Measurements from ENCODE around the gene BRAT1.
"Not testable (repeated sequence)": the region's sequence is repeated elsewhere in the genome, so short reads cannot be mapped to it uniquely, and the experiment has no call there.

BRAT1 gene

GRCh38 chr7:2592375-2592865 is 37.1 kb upstream of the BRAT1 start:
- Mint-ChIP-seq H3K9me3 (no peaks in the 10 kb centered on the region), H3K36me3 (ENCODE audit: low read depth) (peaks cover 8% of the 10 kb centered on the region), H3K27me3 (ENCODE audit: low read depth) (no peaks in the 10 kb centered on the region), H3K27ac (no peak overlapping the region), H3K4me1 (ENCODE audit: low read depth) (no peaks in the 10 kb centered on the region), H3K4me3 (no peak overlapping the region)

GRCh38 chr7:2589941-2590340 is 34.6 kb upstream of the BRAT1 start:
- H3K36me3 Mint-ChIP-seq (ENCODE audit: low read depth) = not testable (repeated sequence)

GRCh38 chr7:2589341-2589740 is 34.0 kb upstream of the BRAT1 start:
- H3K4me3 Mint-ChIP-seq = no peak overlapping the region
- no peaks in the 10 kb centered on the region for H3K9me3 Mint-ChIP-seq
- no peaks in the 10 kb centered on the region for H3K27me3 Mint-ChIP-seq (ENCODE audit: low read depth)
- no peaks in the 10 kb centered on the region for H3K4me1 Mint-ChIP-seq (ENCODE audit: low read depth)
- H3K27ac Mint-ChIP-seq = no peak overlapping the region
- peaks cover 2% of the 10 kb centered on the region for H3K36me3 Mint-ChIP-seq (ENCODE audit: low read depth)

More at GRCh38 chr7:2589941-2590340, 34.6 kb upstream of the BRAT1 start:
- not testable (repeated sequence) for H3K4me1 Mint-ChIP-seq (ENCODE audit: low read depth); H3K4me3 Mint-ChIP-seq; H3K27ac Mint-ChIP-seq; H3K27me3 Mint-ChIP-seq (ENCODE audit: low read depth); H3K9me3 Mint-ChIP-seq

DNA sequence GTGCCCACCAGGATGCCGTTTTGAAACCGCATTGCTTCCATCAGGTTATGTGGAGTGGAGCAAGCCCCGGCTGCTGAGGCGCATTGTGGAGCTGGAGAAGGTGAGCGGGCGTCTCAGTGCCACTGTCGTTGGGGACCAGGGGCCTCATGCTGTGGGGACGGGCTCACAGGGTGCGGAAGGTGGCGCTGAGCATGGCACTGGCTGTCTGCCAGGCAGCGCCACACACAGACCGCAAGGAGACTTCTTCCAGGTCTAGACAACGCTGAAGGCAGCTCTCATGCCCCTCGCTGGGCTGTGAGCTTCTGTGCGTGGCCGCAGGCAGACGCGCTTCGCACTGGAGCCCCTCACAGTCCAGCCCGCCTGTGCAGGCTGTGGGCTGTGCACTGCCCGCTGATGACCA is 32.5 kb upstream of the BRAT1 start:
- Mint-ChIP-seq H3K4me3 (no peak overlapping the region), H3K27ac (no peak overlapping the region), H3K4me1 (ENCODE audit: low read depth) (no peaks in the 10 kb centered on the region), H3K27me3 (ENCODE audit: low read depth) (no peaks in the 10 kb centered on the region), H3K9me3 (no peaks in the 10 kb centered on the region), H3K36me3 (ENCODE audit: low read depth) (peaks cover 2% of the 10 kb centered on the region)

GRCh38 chr7:2587134-2587533 is 31.8 kb upstream of the BRAT1 start:
- Mint-ChIP-seq H3K36me3 (ENCODE audit: low read depth) (peaks cover 2% of the 10 kb centered on the region), H3K9me3 (no peaks in the 10 kb centered on the region), H3K27me3 (ENCODE audit: low read depth) (no peaks in the 10 kb centered on the region), H3K4me3 (no peak overlapping the region), H3K4me1 (ENCODE audit: low read depth) (no peaks in the 10 kb centered on the region), H3K27ac (no peak overlapping the region)

DNA sequence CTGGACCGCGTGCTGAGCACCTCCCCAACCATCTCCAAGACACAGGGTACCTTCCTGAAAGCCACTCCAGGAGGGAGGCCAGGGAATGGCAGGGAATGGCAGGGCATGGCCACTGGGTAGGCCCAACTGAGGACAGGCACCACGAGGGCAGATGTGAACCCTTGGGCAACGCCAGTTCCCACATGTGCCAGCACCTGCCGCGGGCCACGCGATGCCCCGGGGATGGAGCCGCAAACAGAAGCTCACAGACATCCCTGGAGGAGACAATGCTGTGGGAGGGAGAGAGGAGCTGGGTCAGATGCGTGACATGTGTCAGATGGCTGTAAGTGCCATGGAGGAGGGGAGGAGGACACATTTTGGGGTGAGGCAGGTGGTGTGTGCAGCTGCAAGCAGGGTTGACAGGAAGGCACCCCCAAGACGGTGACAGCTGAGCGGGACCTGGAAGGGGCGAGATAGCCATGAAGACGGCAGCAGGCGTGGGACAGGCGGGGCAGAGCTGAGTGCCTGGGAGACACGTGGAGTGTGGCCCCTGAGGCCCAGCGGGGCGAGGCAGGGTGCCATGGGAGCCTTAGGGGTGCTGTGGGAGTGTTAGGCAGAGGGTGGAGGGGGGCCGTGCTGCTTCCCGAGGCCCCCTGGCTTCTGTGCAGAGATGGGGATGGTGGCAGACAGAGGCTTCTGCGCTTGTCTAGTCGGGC is 31.1 kb upstream of the BRAT1 start:
- Mint-ChIP-seq H3K4me3 (no peak overlapping the region), H3K36me3 (ENCODE audit: low read depth) (peaks cover 2% of the 10 kb centered on the region), H3K9me3 (no peaks in the 10 kb centered on the region), H3K27me3 (ENCODE audit: low read depth) (no peaks in the 10 kb centered on the region), H3K4me1 (ENCODE audit: low read depth) (no peaks in the 10 kb centered on the region), H3K27ac (no peak overlapping the region)

GRCh38 chr7:2585446-2585845 is 30.1 kb upstream of the BRAT1 start:
- H3K4me1 Mint-ChIP-seq (ENCODE audit: low read depth) = no peaks in the 10 kb centered on the region
- H3K27me3 Mint-ChIP-seq (ENCODE audit: low read depth) = no peaks in the 10 kb centered on the region
- no peaks in the 10 kb centered on the region for H3K36me3 Mint-ChIP-seq (ENCODE audit: low read depth)
- no peak overlapping the region for H3K27ac Mint-ChIP-seq
- no peak overlapping the region for H3K4me3 Mint-ChIP-seq
- H3K9me3 Mint-ChIP-seq = no peaks in the 10 kb centered on the region

GRCh38 chr7:2583798-2584580 is 28.7 kb upstream of the BRAT1 start:
- Mint-ChIP-seq H3K36me3 (ENCODE audit: low read depth) (no peaks in the 10 kb centered on the region), H3K27ac (no peak overlapping the region), H3K27me3 (ENCODE audit: low read depth) (no peaks in the 10 kb centered on the region), H3K4me1 (ENCODE audit: low read depth) (no peaks in the 10 kb centered on the region), H3K9me3 (no peaks in the 10 kb centered on the region), H3K4me3 (no peak overlapping the region)

DNA sequence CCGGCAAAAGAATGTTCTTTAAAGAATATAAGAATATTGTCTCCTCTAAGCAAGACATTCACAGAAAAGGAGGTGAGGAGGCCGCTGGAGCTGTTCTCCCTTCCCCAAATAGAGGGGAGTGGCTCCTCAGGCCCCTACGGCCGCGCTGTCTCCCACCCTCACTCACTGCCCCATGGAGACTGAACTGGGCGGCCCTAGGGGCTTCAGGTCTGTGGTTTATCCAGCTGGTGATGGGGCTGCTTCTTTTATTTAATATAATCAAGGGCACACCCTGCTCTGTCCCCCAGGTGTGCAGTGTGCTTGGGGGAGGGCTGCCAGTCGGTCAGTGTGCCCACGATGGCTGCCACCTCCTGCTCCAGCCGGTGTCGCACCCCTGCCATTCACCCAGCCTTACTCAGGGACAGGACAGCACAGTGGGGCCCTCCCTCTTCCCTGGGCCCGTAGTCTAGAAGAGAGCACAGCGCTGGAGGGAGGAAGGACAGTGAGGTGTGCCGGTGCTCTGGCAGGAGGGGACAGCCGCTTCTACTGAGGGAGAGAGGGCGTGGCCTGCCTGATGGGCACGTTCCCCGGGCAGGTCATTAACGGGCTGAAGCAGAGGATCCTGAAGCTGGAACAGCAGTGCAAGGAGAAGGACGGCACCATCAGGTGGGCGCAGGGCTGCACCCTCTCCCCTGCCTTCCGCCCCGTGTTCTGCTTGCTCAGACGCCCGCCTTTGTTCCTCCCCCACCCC is 26.8 kb upstream of the BRAT1 start:
- no peak overlapping the region for H3K27ac Mint-ChIP-seq
- H3K4me1 Mint-ChIP-seq (ENCODE audit: low read depth) = no peaks in the 10 kb centered on the region
- no peaks in the 10 kb centered on the region for H3K9me3 Mint-ChIP-seq
- H3K27me3 Mint-ChIP-seq (ENCODE audit: low read depth) = no peaks in the 10 kb centered on the region
- H3K4me3 Mint-ChIP-seq = no peak overlapping the region
- no peaks in the 10 kb centered on the region for H3K36me3 Mint-ChIP-seq (ENCODE audit: low read depth)

GRCh38 chr7:2580636-2581035 is 25.3 kb upstream of the BRAT1 start:
- Mint-ChIP-seq H3K9me3 (no peaks in the 10 kb centered on the region), H3K4me1 (ENCODE audit: low read depth) (no peaks in the 10 kb centered on the region), H3K27me3 (ENCODE audit: low read depth) (no peaks in the 10 kb centered on the region), H3K4me3 (no peak overlapping the region), H3K27ac (no peak overlapping the region), H3K36me3 (ENCODE audit: low read depth) (no peaks in the 10 kb centered on the region)

DNA sequence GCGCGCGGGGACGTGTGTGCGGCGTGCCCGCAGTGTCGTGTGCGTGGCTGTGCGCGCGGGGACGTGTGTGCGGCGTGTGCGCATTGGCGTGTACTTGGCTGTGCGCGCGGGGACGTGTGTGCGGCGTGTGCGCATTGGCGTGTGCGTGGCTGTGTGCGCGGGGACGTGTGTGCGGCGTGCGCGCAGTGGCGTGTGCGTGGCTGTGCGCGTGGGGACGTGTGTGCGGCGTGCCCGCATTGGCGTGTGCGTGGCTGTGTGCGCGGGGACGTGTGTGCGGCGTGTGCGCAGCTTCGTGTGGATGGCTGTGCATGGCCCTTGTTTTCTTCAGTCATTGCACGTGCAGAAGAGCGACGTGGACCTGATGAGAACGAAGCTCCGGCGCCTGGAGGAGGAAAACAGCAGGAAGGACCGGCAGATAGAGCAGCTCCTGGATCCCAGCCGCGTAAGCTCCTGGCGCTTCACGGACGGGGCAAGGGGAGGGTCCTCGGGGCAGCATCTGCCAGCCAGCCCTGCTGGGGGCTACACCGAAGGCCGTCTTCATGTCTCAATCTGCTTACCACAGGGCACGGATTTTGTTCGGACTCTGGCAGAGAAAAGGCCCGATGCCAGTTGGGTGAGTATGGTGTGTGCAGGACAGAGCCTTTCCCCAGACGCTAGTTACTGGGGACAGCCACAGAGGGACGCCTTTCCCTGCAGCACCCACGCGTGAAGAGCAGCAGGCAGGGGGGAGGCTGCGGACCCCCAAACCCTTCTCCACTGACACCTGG is 22.8 kb upstream of the BRAT1 start:
- peaks cover 2% of the 10 kb centered on the region for H3K4me1 Mint-ChIP-seq (ENCODE audit: low read depth)
- H3K27ac Mint-ChIP-seq = no peak overlapping the region
- H3K27me3 Mint-ChIP-seq (ENCODE audit: low read depth) = no peaks in the 10 kb centered on the region
- no peaks in the 10 kb centered on the region for H3K9me3 Mint-ChIP-seq
- peaks cover 5% of the 10 kb centered on the region for H3K36me3 Mint-ChIP-seq (ENCODE audit: low read depth)
- no peak overlapping the region for H3K4me3 Mint-ChIP-seq

- peaks cover 7% of the 10 kb centered on the region for H3K36me3 Mint-ChIP-seq (ENCODE audit: low read depth)
- H3K27me3 Mint-ChIP-seq (ENCODE audit: low read depth) = no peaks in the 10 kb centered on the region
- H3K9me3 Mint-ChIP-seq = no peaks in the 10 kb centered on the region
- no peak overlapping the region for H3K4me3 Mint-ChIP-seq
- no peak overlapping the region for H3K27ac Mint-ChIP-seq
- peaks cover 4% of the 10 kb centered on the region for H3K4me1 Mint-ChIP-seq (ENCODE audit: low read depth)
Observed at GRCh38 chr7:2576742-2577491, 21.6 kb upstream of the BRAT1 start.

- Mint-ChIP-seq H3K27me3 (ENCODE audit: low read depth) (no peaks in the 10 kb centered on the region), H3K36me3 (ENCODE audit: low read depth) (peaks cover 7% of the 10 kb centered on the region), H3K27ac (no peak overlapping the region), H3K9me3 (no peaks in the 10 kb centered on the region), H3K4me3 (no peak overlapping the region), H3K4me1 (ENCODE audit: low read depth) (peaks cover 4% of the 10 kb centered on the region)
Observed at GRCh38 chr7:2575733-2576340, 20.5 kb upstream of the BRAT1 start.

Data from T-helper 1 cell treated with Interleukin-12 subunit alpha and Interleukin-12 subunit beta and Interleukin-4 antibody, amounts not matched to agents 30 μg/mL and 1 μg/mL, for 36 hours (primary cell).